DMS114 treated with DMSO at 0.1 percent for 48 hours (cell line): ENCODE results near the gene SMTNL1.

ENCODE experiments used
- DNase-seq: peaks from one replicate; lab custom pipeline; 2025; ENCODE audit not compliant: unreplicated experiment; lab: John Stamatoyannopoulos, UW

The SMTNL1 gene

DNA sequence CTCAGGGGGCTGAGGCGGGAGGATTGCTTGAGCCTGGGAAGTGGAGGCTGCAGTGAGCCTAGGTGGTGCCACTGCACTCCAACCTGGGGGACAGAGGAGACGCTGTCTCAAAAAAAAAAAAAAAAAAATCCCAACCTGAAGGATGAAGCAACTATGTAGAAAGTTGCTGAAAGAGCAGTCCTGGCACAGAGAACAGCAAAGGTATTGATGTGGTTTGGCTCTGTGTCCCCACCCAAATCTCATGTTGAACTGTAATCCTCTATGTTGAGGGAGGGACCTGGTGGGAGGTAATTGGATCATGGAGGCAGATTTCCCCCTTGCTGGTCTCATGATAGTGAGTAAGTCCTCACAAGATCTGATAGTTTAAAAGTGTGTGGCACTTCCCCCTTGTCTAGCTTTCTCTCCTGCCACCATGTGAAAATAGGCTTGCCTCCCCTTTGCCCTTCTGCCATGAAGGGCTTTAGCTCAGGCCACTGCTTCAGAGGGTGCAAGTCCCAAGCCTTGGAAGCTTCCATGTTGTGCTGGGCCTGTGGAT is 49.4 kb downstream of the SMTNL1 start:
- no peak for DNase-seq

DNA sequence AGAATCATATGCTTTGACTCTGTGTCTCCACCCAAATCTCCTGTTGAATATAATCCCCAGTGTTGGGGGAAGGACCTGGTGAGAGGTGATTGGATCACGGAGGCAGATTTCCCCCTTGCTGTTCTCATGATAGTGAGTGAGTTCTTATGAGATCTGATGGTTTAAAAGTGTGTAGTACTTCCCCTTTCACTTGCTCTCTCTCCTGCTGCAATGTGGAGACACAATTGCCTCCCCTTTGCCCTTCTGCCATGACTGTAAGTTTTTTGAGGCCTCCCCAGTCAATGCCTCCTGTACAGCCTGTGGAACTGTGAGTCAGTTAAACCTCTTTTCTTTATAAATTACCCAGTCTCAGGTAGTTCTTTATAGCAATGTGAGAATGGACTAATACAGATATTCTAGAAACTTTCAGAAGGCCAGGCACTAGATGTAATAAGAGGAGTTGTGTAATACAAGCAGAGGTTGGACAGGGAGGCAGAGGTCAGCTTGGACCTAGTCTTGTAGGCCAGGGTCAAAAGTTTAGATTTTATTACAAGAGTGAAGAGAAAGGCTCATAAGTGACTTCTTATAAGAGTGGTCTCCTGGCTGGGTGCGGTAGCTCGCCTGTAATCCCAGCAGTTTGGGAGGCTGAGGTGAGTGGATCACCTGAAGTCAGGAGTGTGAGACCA is 50.8 kb downstream of the SMTNL1 start:
- DNase-seq = no peak

DNA sequence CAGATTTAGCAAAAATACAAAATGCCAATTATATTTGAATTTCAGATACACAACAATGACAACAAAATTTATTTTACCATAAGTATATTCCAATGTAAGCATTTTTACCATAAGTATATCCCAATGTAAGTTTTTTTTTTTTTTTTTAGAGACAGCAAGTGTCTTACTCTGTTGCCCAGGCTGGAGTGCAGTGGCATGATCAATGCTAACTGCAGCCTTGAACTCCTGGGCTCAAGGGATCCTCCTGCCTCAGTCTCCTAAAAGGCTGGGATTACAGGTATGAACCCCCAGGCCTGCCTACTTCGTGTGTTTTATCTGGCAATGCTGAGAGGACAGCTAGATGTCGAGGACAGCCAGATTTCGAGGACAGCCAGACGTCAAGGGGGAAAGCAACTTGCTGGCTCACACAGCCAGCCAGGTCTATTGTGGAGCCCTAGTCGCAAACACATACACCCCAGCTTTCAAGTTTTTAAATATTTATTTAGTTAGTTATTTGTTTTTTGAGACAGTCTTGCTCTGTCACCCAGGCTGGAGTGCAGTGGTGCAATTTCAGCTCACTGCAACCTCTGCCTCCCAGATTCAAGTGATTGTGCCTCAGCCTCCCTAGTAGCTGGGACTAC is 59.0 kb downstream of the SMTNL1 start:
- DNase-seq = no peak

DNA sequence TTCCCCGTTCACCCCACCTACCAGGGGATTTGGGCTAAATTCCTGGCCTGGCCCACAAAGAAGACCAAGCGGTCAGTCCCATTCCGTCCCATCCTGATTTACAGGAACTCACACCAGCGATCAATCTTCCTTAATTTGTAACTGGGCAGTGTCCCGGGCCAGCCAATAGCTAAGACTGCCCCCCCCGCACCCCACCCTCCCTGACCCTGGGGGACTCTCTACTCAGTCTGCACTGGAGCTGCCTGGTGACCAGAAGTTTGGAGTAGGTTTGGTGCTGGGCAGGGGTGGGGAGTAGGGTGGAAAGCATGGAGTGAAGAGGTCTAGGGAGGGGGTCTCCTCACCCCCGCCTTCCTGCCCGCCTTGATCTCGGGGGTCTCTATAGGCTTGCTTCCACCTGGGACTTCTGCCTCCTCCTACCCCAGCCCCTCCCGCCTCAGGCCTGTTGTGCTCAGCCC is 60.1 kb downstream of the SMTNL1 start, which contains the start of gene SERPING1:
Gene SERPING1, plus strand, starts transcription at position 225 of the 455 bp plus-strand sequence. CDS start 586 bp downstream, outside the sequence.
- no peak for DNase-seq

DNA sequence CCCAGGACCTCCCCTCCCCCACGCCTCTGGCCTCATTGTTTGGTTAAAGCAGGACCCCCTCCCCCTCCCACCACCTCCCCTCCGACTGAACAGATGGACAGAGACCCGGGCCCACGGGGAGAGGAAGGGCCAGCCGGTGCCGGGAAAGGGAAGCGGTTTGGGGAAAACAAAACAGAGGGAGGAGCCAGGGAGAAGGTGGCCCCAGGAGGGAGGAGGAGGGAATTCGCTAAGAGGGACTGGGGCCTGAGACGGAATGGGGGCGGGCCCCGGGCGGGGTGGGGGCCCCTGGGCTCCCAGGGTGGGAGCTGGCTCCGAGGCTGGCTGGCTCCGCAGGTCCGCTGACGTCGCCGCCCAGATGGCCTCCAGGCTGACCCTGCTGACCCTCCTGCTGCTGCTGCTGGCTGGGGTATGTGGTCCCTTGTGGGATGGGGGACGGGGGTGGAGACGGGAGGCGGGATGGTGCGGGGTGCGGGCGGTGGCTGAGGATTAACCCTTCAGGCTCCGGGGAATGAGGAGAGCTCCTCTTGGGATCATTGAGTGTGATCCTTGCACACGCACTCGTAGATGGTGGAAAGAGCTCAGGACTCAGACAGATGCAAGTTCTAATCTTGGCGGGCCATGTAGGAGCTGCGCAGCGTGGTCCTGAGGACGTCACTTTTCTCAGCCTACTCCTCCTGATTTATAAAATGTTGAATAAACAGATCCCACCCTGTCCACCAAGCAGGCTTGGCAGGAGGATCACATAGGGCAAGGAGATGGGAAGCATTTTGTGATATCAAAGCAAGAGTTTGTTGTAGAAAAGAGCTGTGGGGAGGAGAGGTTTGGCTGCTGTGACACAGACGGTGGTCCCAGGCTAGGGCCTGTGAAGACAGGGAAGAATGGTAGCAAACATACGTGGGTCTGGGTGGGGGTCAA is 60.8 kb downstream of the SMTNL1 start:
- peak; percentile 2 for DNase-seq

DNA sequence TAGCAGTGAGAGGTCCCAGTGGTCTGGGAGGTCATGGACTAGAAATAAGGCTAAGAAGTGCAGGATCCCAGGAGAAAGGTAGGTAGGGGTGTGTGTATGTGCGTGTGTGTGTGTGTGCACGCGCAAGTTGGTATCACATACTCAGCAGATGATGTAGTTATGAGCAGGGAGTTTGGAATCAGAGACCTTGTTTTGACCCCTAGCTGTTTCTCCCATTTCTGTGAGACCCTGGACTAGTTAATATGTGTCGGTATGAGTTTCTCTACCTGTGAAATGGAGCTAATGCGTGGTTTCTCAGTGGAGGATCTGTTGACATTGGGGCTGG is 61.4 kb downstream of the SMTNL1 start:
- no peak for DNase-seq

DNA sequence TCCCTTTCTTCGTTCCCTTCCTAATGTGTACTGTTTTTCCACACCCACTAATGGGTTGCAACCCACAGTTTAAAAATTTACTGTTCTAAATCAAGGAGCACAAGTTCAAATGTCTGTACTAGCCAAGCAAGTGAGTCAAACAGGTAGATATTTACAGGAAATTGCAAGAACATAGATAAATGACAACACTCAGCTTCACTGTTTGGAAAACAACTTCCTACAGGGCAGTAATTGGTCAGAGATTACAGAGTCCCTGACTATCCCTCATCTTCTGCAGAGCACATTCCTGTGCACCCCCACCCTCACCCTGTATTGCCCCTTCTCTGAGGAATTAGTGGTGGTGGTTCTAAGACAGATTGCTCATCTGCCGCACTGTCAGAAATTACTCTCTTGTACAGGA is 62.0 kb downstream of the SMTNL1 start:
- no peak for DNase-seq
